Immature natural killer cell (primary cell): ENCODE data around the gene ZDHHC14. TPM values are rescaled to one million over a fixed set of nuclear protein-coding genes. Genes with fewer than 3 reads are reported as not detected.
A peak's percentile ranks its signal among the peaks of the same experiment; 100 is the strongest.

Experiments
- DNase-seq, 3 donors: peaks; one replicate each; pipeline ENCODE4 v3.0.0; 2022; ENCODE audit warnings: mixed read lengths in 1 of 3
- H3K27ac Mint-ChIP-seq, 6 donors: one replicate each; pipeline ENCODE4 v1.8.0; 2020; ENCODE audit warnings: mixed read lengths in 6 of 6, mild to moderate bottlenecking in 5 of 6, inconsistent platforms in 4 of 6, moderate library complexity in 3 of 6
- H3K27me3 Mint-ChIP-seq, 3 donors: one replicate each; pipeline ENCODE4 v1.8.0; 2020 to 2021; ENCODE audit warnings: low read depth in 3 of 3, mild to moderate bottlenecking in 3 of 3, mixed read lengths in 3 of 3, moderate library complexity in 3 of 3, inconsistent platforms in 1 of 3
- H3K36me3 Mint-ChIP-seq, 3 donors: one replicate each; pipeline ENCODE4 v1.8.0; 2020; ENCODE audit warnings: mixed read lengths in 3 of 3, inconsistent platforms in 2 of 3, mild to moderate bottlenecking in 2 of 3
- H3K4me1 Mint-ChIP-seq, 2 donors: one replicate each; pipeline ENCODE4 v1.8.0; 2020; ENCODE audit warnings: inconsistent platforms in 2 of 2, mild to moderate bottlenecking in 2 of 2, mixed read lengths in 2 of 2, moderate library complexity in 1 of 2
- H3K4me3 Mint-ChIP-seq, 5 donors: one replicate each; pipeline ENCODE4 v1.8.0; 2020; ENCODE audit warnings: mild to moderate bottlenecking in 5 of 5, mixed read lengths in 5 of 5, inconsistent platforms in 3 of 5, moderate library complexity in 3 of 5
- H3K9me3 Mint-ChIP-seq, 6 donors: one replicate each; pipeline ENCODE4 v1.8.0; 2020; ENCODE audit warnings: mild to moderate bottlenecking in 6 of 6, mixed read lengths in 6 of 6, inconsistent platforms in 4 of 6, moderate library complexity in 3 of 6
- polyA plus RNA-seq, 3 donors: library from polyadenylated mRNA; unstranded; fragments of 300-500 nt; fragmentation: Illumina TruSeq; gene quantifications; one replicate each; pipeline ENCODE4 v1.2.3, GENCODE V29; 2021

Gene ZDHHC14
- polyA plus RNA-seq, 3 donors from 2014 or later: 3.1 to 4.2 (median 3.4) TPM

- peaks cover 3 to 22% (median 4%) of the 10 kb centered on the region in 3 donors for H3K36me3 Mint-ChIP-seq
- no peak for DNase-seq
- H3K9me3 Mint-ChIP-seq: no peaks in the 10 kb centered on the region
- H3K27ac Mint-ChIP-seq: no peak overlapping the region
- no peak overlapping the region for H3K4me3 Mint-ChIP-seq
- H3K4me1 Mint-ChIP-seq: peaks cover 30 to 42% of the 10 kb centered on the region in 2 donors
- peaks cover 0 to 4% (median 0%) of the 10 kb centered on the region in 3 donors for H3K27me3 Mint-ChIP-seq
These were observed 131.3 kb downstream of the ZDHHC14 start for GRCh38 chr6:157512382-157512682.

DNA sequence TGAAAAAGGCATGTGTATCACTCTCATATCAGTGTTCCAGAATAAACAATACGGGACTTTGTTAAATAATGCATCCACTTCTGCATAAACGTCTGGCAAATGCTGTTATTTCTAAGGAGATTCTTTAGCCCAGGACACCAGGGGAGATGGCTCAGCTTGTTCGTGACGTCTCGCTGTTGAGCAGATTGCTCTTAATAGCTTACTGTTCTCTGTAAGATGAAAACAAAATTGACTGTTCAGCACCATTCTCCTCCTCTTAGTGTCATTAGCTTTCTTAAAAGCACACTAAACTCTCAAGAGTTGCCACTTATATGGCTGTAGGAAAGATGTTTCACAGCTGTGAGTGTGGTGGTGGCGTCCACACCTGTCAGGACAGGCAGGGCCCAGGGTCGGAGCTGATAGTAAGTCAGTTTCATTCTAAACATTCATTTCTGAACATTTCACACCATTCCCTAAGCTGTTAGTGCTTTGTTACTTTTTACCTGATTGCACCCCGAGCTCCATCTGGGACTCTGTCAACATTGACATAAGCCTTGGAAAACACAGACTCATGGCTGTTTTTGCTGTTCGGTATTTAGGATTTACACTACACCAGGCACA lies 132.1 kb downstream of the ZDHHC14 start:
- Mint-ChIP-seq H3K4me1 (peaks cover 38 to 49% of the 10 kb centered on the region in 2 donors), H3K27me3 (peaks cover 0 to 4% (median 0%) of the 10 kb centered on the region in 3 donors), H3K9me3 (no peaks in the 10 kb centered on the region)

GRCh38 chr6:157513619-157514485 lies 132.9 kb downstream of the ZDHHC14 start:
- Mint-ChIP-seq H3K4me1 (peaks cover 43 to 57% of the 10 kb centered on the region in 2 donors), H3K27ac (peak overlapping the region in 2 of 6 donors; percentile 6 to 45), H3K27me3 (peaks cover 0 to 4% (median 0%) of the 10 kb centered on the region in 3 donors), H3K4me3 (no peak overlapping the region), H3K36me3 (peaks cover 3 to 7% (median 3%) of the 10 kb centered on the region in 3 donors), H3K9me3 (no peaks in the 10 kb centered on the region)
- DNase-seq: no peak

More for the DNA sequence above, 132.1 kb downstream of the ZDHHC14 start:
- Mint-ChIP-seq H3K27ac (peak overlapping the region in 1 of 6 donors; percentile 22), H3K4me3 (no peak overlapping the region), H3K36me3 (peaks cover 3 to 15% (median 4%) of the 10 kb centered on the region in 3 donors)
- DNase-seq: no peak

GRCh38 chr6:157514659-157515496 lies 133.9 kb downstream of the ZDHHC14 start:
- H3K36me3 Mint-ChIP-seq: peaks cover 0 to 4% (median 0%) of the 10 kb centered on the region in 3 donors
- peak overlapping the region in 5 of 6 donors; percentile 13 to 80 (median 41) for H3K27ac Mint-ChIP-seq
- no peaks in the 10 kb centered on the region for H3K9me3 Mint-ChIP-seq
- DNase-seq: no peak
- H3K4me3 Mint-ChIP-seq: peak overlapping the region in 1 of 5 donors; percentile 4
- peaks cover 44 to 54% of the 10 kb centered on the region in 2 donors for H3K4me1 Mint-ChIP-seq
- peaks cover 0 to 4% (median 0%) of the 10 kb centered on the region in 3 donors for H3K27me3 Mint-ChIP-seq

DNA sequence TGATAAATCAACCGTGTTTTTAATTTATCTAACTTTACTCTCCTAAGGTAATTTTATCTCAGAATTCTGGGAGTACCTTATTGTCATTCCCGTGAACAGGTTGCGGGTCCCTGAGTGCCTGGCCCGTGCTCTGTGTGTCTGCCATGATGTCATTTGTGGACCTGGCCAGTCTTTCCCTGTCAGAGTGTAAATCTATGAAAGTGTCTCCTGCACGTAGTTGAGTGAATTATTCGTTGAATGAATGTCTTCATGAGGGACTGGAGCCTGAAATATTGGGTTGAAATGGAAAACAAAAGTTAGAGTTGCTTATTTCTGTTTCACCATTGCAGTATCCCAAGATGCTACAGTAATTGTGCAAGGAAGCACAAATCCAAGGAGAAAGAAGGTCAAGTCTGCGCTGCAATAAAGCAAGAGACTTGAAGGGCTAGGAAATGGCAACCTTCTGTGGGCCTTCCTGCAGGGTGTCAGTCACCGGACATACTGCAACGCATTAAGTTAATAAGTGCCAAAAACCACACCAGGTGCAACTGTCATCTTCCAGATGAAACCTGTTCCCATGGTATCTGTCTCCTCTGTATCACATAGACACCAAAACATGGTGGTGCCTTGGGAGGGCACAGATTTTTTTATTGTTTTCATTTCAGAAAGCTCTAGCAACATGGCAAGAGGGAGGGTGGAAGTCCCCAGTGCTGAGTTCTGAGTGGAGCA lies 135.5 kb downstream of the ZDHHC14 start:
- Mint-ChIP-seq H3K4me3 (no peak overlapping the region), H3K4me1 (peaks cover 39 to 55% of the 10 kb centered on the region in 2 donors), H3K36me3 (no peaks in the 10 kb centered on the region), H3K9me3 (no peaks in the 10 kb centered on the region), H3K27ac (peak overlapping the region in 4 of 6 donors; percentile 25 to 78 (median 58)), H3K27me3 (peaks cover 0 to 2% (median 0%) of the 10 kb centered on the region in 3 donors)
- no peak for DNase-seq

GRCh38 chr6:157517601-157518359 lies 136.8 kb downstream of the ZDHHC14 start:
- H3K36me3 Mint-ChIP-seq: no peaks in the 10 kb centered on the region

DNA sequence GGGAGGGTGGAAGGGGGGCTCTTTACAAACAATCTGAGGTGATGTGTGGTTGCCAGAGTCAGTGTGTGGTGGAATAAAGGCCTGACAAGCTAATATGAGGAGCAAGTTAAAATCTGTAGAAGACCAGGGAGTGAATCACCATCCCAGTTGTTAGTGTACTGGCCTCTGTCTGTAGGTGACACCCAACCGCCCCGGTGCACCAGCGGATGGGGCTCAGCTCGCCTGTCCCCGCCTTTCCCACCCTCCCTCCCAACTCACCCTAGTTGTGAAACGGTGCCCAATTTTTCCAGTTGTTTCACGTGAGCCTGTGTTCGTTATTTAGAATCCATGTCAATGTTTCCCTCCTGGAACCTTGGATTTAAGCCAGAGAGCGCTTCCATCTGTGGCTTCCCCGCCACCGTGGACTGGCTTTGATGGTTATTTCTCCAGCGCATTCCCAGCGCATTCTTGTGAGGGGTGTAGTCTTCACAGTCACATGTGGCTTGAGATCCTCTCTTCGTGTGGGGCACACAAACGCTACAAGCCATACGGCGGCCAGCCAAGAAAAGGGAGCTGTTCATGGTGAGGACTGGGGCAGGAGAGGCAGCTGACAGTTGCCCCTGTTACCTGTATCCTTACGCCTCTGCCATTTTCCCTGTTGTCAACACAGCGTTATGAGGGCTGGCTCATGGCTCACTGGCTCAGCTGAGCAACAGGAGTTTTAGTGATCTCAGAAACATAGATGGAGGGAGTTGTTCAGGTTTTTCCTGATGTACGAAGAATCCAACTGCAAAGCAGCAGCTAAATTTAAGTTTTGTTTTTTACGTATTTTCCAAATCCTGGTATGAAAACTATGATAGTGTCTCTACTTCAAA lies 137.6 kb downstream of the ZDHHC14 start:
- Mint-ChIP-seq H3K4me1 (peaks cover 51 to 64% of the 10 kb centered on the region in 2 donors), H3K27me3 (peaks cover 0 to 8% (median 4%) of the 10 kb centered on the region in 3 donors), H3K36me3 (no peaks in the 10 kb centered on the region), H3K4me3 (no peak overlapping the region), H3K27ac (peak overlapping the region in 4 of 6 donors; percentile 13 to 73 (median 47)), H3K9me3 (no peaks in the 10 kb centered on the region)
- no peak for DNase-seq

More at GRCh38 chr6:157517601-157518359, 136.8 kb downstream of the ZDHHC14 start:
- H3K9me3 Mint-ChIP-seq: no peaks in the 10 kb centered on the region
- peaks cover 0 to 6% (median 4%) of the 10 kb centered on the region in 3 donors for H3K27me3 Mint-ChIP-seq
- H3K4me1 Mint-ChIP-seq: peaks cover 47 to 64% of the 10 kb centered on the region in 2 donors
- peak overlapping the region in 4 of 5 donors; percentile 33 to 61 (median 46) for H3K4me3 Mint-ChIP-seq
- peak in 1 of 3 donors; percentile 23 for DNase-seq
- H3K27ac Mint-ChIP-seq: peak overlapping the region; percentile 13 to 85 (median 68)

GRCh38 chr6:157519255-157520116 lies 138.5 kb downstream of the ZDHHC14 start:
- peaks cover 0 to 10% (median 4%) of the 10 kb centered on the region in 3 donors for H3K27me3 Mint-ChIP-seq
- no peak overlapping the region for H3K4me3 Mint-ChIP-seq
- H3K36me3 Mint-ChIP-seq: no peaks in the 10 kb centered on the region

DNA sequence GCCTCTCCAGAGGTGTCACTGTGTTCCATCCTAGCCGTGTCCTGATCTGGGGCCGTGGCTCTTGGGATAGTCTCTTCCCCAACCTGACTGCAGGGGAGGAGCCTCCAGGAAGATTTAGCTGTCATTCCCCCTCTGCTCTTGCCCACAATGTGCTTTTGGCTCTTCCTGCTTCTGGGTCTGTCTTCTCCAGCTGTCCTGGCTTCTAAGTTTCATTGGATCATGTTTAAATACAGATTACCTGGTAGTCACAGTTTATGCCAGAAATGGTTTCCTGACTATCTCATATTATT lies 139.1 kb downstream of the ZDHHC14 start:
- Mint-ChIP-seq H3K27me3 (peaks cover 0 to 10% (median 4%) of the 10 kb centered on the region in 3 donors), H3K27ac (peak overlapping the region in 4 of 6 donors; percentile 25 to 90 (median 64))

More at GRCh38 chr6:157519255-157520116, 138.5 kb downstream of the ZDHHC14 start:
- DNase-seq: no peak
- H3K27ac Mint-ChIP-seq: peak overlapping the region in 4 of 6 donors; percentile 25 to 90 (median 64)
- H3K9me3 Mint-ChIP-seq: no peaks in the 10 kb centered on the region
- H3K4me1 Mint-ChIP-seq: peaks cover 51 to 64% of the 10 kb centered on the region in 2 donors

GRCh38 chr6:157520596-157521361 lies 139.8 kb downstream of the ZDHHC14 start:
- DNase-seq: no peak
- H3K27ac Mint-ChIP-seq: peak overlapping the region; percentile 77 to 95 (median 90)
- H3K9me3 Mint-ChIP-seq: no peaks in the 10 kb centered on the region
- no peak overlapping the region for H3K4me3 Mint-ChIP-seq
- peaks cover 44 to 56% of the 10 kb centered on the region in 2 donors for H3K4me1 Mint-ChIP-seq
- H3K36me3 Mint-ChIP-seq: no peaks in the 10 kb centered on the region
- H3K27me3 Mint-ChIP-seq: peaks cover 0 to 10% (median 4%) of the 10 kb centered on the region in 3 donors

More for the DNA sequence above, 139.1 kb downstream of the ZDHHC14 start:
- Mint-ChIP-seq H3K36me3 (no peaks in the 10 kb centered on the region), H3K4me1 (peaks cover 45 to 58% of the 10 kb centered on the region in 2 donors), H3K9me3 (no peaks in the 10 kb centered on the region), H3K4me3 (no peak overlapping the region)
- DNase-seq: no peak
